ENCODE measurements around the gene NOS2.

- TF ChIP-seq CTCF (IDR thresholded peaks at IDR 0.05) (no peak), EZH2 (IDR thresholded peaks at IDR 0.05) (no peak)
Measured at GRCh38 chr17:27802033-27802432, 1.7 kb upstream of the NOS2 start.

Measured in neural progenitor cell (in vitro differentiated cells).